ENCODE results near the gene PANX2.

- TF ChIP-seq, protein P1, sequence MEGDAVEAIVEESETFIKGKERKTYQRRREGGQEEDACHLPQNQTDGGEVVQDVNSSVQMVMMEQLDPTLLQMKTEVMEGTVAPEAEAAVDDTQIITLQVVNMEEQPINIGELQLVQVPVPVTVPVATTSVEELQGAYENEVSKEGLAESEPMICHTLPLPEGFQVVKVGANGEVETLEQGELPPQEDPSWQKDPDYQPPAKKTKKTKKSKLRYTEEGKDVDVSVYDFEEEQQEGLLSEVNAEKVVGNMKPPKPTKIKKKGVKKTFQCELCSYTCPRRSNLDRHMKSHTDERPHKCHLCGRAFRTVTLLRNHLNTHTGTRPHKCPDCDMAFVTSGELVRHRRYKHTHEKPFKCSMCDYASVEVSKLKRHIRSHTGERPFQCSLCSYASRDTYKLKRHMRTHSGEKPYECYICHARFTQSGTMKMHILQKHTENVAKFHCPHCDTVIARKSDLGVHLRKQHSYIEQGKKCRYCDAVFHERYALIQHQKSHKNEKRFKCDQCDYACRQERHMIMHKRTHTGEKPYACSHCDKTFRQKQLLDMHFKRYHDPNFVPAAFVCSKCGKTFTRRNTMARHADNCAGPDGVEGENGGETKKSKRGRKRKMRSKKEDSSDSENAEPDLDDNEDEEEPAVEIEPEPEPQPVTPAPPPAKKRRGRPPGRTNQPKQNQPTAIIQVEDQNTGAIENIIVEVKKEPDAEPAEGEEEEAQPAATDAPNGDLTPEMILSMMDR (CRISPR knock-in tag; IDR thresholded peaks at IDR 0.05): no peak
- TF ChIP-seq ZNF878 (CRISPR knock-in tag; IDR thresholded peaks at IDR 0.05) (no peak), BRCA1 (CRISPR knock-in tag; IDR thresholded peaks at IDR 0.05) (no peak), RERE (CRISPR knock-in tag; IDR thresholded peaks at IDR 0.05; ENCODE audit: low read depth) (no peak), MEIS2 (CRISPR knock-in tag; IDR thresholded peaks at IDR 0.05) (no peak), ZNF251 (CRISPR knock-in tag; IDR thresholded peaks at IDR 0.05) (no peak), JUNB (CRISPR knock-in tag; IDR thresholded peaks at IDR 0.05; ENCODE audit: borderline replicate concordance) (no peak), SAFB2 (CRISPR knock-in tag; IDR thresholded peaks at IDR 0.05; ENCODE audit: borderline replicate concordance, low read depth) (no peak), SOX6 (IDR thresholded peaks at IDR 0.05) (no peak), SOX6 (CRISPR knock-in tag; IDR thresholded peaks at IDR 0.05) (peak; percentile 21; the same call in 1 of the 2 replicates), MLX (CRISPR knock-in tag; IDR thresholded peaks at IDR 0.05) (peak; percentile 54; the same call in 1 of the 2 replicates), SNAPC5 (CRISPR knock-in tag; IDR thresholded peaks at IDR 0.05; ENCODE audit: borderline replicate concordance) (no peak), ZBTB42 (CRISPR knock-in tag; IDR thresholded peaks at IDR 0.05) (no peak)
Measured at GRCh38 chr22:50138988-50139387, 31.5 kb upstream of the PANX2 start.

All from HepG2 (cell line).